H1 (cell line): Measurements from ENCODE around the gene SPEN.

Source experiments
- CTCF ChIP-seq, 3 experiments: IDR thresholded peaks; 1 replicate in 2 of 3; 2 replicates in 1 of 3; pipeline versions ENCODE4 v1.5.1 to v1.6.1; 2011; ENCODE audit warnings: low read length in 3 of 3, mild to moderate bottlenecking in 3 of 3, inconsistent platforms in 2 of 3, low read depth in 1 of 3, moderate library complexity in 1 of 3; ENCODE audit not compliant: insufficient read depth in 1 of 3; ENCODE audit errors: control extremely low read depth in 1 of 3
- EGR1 ChIP-seq: IDR thresholded peaks from 2 replicates; pipeline ENCODE4 v1.6.1; 2011; ENCODE audit warnings: low read depth, low read length, borderline replicate concordance
- POLR2A ChIP-seq, 2 experiments: IDR thresholded peaks; 1 replicate in 1 of 2; 2 replicates in 1 of 2; pipeline ENCODE4 v1.6.1; 2011; ENCODE audit warnings: low read depth in 2 of 2, low read length in 2 of 2, mild to moderate bottlenecking in 2 of 2; ENCODE audit errors: control extremely low read depth in 1 of 2
- TF ChIP-seq, protein P1 (sequence below): IDR thresholded peaks from 2 replicates; pipeline ENCODE4 v1.6.1; 2011; ENCODE audit warnings: low read depth, mild to moderate bottlenecking, low read length; ENCODE audit not compliant: insufficient read depth

DNA sequence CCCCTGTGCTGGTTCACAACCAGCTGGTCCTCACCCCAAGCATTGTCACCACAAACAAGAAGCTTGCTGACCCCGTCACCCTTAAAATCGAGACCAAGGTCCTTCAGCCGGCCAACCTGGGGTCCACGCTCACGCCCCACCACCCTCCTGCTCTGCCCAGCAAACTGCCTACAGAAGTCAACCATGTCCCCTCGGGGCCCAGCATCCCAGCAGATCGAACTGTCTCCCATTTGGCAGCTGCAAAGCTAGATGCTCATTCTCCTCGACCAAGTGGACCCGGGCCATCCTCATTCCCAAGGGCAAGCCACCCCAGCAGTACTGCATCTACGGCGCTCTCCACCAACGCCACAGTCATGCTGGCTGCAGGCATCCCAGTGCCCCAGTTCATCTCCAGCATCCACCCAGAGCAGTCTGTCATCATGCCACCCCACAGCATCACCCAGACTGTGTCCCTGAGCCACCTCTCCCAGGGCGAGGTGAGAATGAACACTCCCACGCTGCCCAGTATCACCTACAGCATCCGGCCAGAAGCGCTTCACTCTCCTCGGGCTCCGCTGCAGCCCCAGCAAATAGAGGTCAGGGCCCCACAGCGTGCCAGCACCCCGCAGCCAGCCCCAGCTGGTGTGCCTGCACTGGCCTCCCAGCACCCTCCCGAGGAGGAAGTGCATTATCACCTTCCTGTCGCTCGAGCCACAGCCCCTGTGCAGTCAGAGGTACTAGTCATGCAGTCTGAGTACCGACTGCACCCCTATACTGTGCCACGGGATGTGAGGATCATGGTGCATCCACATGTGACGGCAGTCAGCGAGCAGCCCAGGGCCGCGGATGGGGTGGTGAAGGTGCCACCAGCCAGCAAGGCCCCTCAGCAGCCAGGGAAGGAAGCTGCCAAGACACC, 87.8 kb downstream of the SPEN start:
- TF ChIP-seq POLR2A (IDR thresholded peaks at IDR 0.05; ENCODE audit: control extremely low read depth in 1 of 2, low read depth in 2 of 2, low read length in 2 of 2) (no peak), CTCF (IDR thresholded peaks at IDR 0.05; ENCODE audit: control extremely low read depth in 1 of 3, insufficient read depth in 1 of 3, low read depth in 1 of 3, low read length in 3 of 3) (no peak), EGR1 (no peak)
- TF ChIP-seq, protein P1, sequence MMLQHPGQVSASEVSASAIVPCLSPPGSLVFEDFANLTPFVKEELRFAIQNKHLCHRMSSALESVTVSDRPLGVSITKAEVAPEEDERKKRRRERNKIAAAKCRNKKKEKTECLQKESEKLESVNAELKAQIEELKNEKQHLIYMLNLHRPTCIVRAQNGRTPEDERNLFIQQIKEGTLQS, result no peak
